Measurements from ENCODE around the gene KRTAP20-4. TPM values are rescaled to one million over a fixed set of nuclear protein-coding genes. Genes with fewer than 3 reads are reported as not detected.

KRTAP20-4 gene
- not detected in 2 replicates for total RNA-seq

DNA sequence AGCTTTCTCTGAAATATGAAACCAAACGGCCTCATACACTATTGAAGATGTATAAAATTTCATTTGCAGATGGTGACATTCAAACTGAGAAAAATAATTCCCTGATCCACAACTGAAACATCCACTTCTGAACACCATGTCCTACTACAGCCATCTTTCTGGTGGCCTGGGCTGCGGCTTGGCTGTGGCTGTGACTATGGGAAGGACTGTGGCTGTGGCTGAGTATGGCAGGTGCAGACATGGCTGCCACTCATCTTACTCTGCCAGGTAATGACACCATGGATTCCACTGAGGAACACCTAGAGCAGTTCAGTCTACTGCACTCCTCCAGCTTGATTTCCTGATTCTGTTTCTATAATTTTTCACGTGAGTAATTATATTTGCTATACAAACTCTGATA, at the start of gene KRTAP20-4:
Gene KRTAP20-4, plus strand, starts transcription at position 106 of the 400 bp plus-strand sequence.

GRCh38 chr21:30590297-30590696, 30.1 kb upstream of the KRTAP20-4 start, which contains the start of gene KRTAP22-2:
Gene KRTAP22-2 (minus strand): TSS chr21:30590397.

GRCh38 chr21:30592140-30592539, 28.3 kb upstream of the KRTAP20-4 start, which contains the start of gene KRTAP6-3:
Gene KRTAP6-3 (plus strand): TSS chr21:30592440. CDS start chr21:30592446, 6 bp downstream.

DNA sequence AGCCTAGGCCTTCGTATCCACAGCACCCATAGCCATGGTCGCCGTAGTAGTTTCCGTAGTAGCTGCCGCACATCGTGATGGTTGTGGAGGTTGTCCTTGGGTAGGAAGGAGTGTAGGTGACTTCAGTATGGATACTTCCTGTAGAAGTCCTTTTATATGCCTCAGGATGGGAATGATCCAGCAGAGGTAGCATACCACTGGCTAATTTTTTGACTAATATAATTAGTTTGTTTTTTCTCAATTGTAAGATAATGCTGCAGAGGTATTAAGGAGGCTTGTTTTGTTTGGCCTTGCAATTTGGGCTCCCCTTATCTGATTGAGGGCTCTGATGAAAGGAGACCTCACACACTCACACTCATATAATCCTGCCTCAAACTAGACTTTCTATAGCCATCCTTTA, 21.6 kb upstream of the KRTAP20-4 start, which contains the start of gene KRTAP6-2:
Gene KRTAP6-2, minus strand, starts transcription at position 101 of the 400 bp plus-strand sequence. Its CDS starts 28 bp downstream, at position 73.

DNA sequence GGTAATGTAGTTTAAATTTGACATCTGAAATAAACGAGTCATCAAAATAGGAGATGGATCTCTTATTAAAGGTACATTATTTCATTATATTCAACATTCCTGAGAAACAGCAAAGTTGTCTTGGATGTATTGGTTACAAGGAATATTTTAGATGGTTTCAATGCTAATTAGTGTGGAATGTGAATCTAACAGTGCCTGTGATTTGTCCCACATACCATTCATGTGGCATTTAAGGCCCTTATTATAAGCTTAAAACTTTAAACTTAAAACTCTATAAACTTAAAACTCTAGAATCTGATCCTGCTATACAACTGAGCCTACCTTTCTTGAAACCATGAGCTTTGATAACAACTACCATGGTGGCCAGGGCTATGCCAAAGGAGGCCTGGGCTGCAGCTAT, 19.6 kb upstream of the KRTAP20-4 start, which contains the start of gene KRTAP22-1:
Gene KRTAP22-1, plus strand, starts transcription at position 301 of the 400 bp plus-strand sequence.

GRCh38 chr21:30613836-30614235, 6.6 kb upstream of the KRTAP20-4 start, which contains the start of gene KRTAP6-1:
Gene KRTAP6-1 (minus strand): TSS chr21:30613930. CDS start chr21:30613904, 26 bp downstream.

DNA sequence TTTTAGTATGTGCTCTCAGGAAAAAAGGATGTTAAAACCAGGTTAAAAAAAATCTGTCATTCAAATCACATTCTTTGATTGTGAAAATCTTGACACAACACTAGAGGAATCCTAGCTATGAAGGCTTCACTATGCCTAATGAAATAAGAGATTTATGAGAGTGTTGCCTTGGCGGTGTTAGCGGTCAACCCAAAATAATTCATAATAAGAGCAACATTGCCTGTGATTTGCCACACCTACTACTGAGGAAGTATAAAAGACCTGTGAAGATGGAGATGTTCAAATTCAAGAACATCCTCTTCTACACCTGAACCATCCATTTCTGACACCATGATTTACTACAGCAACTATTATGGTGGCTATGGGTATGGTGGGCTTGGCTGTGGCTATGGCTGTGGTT, 4.3 kb upstream of the KRTAP20-4 start, which contains the start of gene KRTAP20-1:
Gene KRTAP20-1, plus strand, starts transcription at position 301 of the 400 bp plus-strand sequence. Its CDS starts 30 bp downstream, at position 331.

DNA sequence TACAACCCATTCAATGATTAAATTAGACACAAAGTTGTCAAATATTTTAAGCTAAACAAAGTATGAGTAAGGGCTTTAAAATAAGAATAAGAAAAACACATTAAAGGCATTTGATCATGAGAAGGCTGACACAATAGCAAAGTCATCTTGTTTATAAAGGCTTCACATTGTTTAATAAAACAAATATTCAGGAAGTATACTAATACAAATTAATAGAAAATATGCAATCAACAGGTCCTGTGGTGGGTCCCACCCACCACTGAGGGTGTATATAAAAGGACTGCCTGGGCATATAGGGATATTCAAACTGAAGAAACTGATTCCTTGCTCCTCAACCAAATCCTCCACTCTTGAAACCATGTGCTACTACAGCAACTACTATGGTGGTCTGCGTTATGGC, 14.5 kb downstream of the KRTAP20-4 start, which contains the start of gene KRTAP20-2:
Gene KRTAP20-2, plus strand, starts transcription at position 301 of the 400 bp plus-strand sequence. Its CDS starts 58 bp downstream, at position 359.

GRCh38 chr21:30642564-30642963, 22.1 kb downstream of the KRTAP20-4 start, which contains the start of gene KRTAP20-3:
Gene KRTAP20-3 (plus strand): TSS chr21:30642864.

Other genes starting within 250 kb of the KRTAP20-4 start
- not detected in 2 replicates for gene KRTAP13-2, start 248.4 kb upstream of the KRTAP20-4 start, total RNA-seq
- gene KRTAP13-1, start 224.6 kb upstream of the KRTAP20-4 start, total RNA-seq = not detected in 2 replicates
- not detected in 2 replicates for gene KRTAP13-3, start 194.7 kb upstream of the KRTAP20-4 start, total RNA-seq
- gene KRTAP13-4, start 190.4 kb upstream of the KRTAP20-4 start, total RNA-seq = not detected in 2 replicates
- not detected in 2 replicates for gene KRTAP15-1, start 180.4 kb upstream of the KRTAP20-4 start, total RNA-seq
- not detected in 2 replicates for gene KRTAP19-1, start 140.3 kb upstream of the KRTAP20-4 start, total RNA-seq
- not detected in 2 replicates for gene KRTAP19-2, start 133.2 kb upstream of the KRTAP20-4 start, total RNA-seq
- not detected in 2 replicates for gene KRTAP19-3, start 128.6 kb upstream of the KRTAP20-4 start, total RNA-seq
- gene KRTAP19-4, start 123.5 kb upstream of the KRTAP20-4 start, total RNA-seq = not detected in 2 replicates
- not detected in 2 replicates for gene KRTAP19-5, start 118.5 kb upstream of the KRTAP20-4 start, total RNA-seq
- gene KRTAP19-6, start 78.8 kb upstream of the KRTAP20-4 start, total RNA-seq = not detected in 2 replicates
- not detected in 2 replicates for gene KRTAP19-7, start 59.3 kb upstream of the KRTAP20-4 start, total RNA-seq
- gene KRTAP22-2, start 30.2 kb upstream of the KRTAP20-4 start, total RNA-seq = not detected in 2 replicates
- gene KRTAP6-3, start 28.2 kb upstream of the KRTAP20-4 start, total RNA-seq = not detected in 2 replicates
- not detected in 2 replicates for gene KRTAP6-2, start 21.7 kb upstream of the KRTAP20-4 start, total RNA-seq
- not detected in 2 replicates for gene KRTAP22-1, start 19.5 kb upstream of the KRTAP20-4 start, total RNA-seq
- gene KRTAP6-1, start 6.7 kb upstream of the KRTAP20-4 start, total RNA-seq = not detected in 2 replicates
- not detected in 2 replicates for gene KRTAP20-1, start 4.2 kb upstream of the KRTAP20-4 start, total RNA-seq
- not detected in 2 replicates for gene KRTAP20-2, start 14.6 kb downstream of the KRTAP20-4 start, total RNA-seq
- gene KRTAP20-3, start 22.2 kb downstream of the KRTAP20-4 start, total RNA-seq = not detected in 2 replicates
- gene KRTAP21-3, start 98.2 kb downstream of the KRTAP20-4 start, total RNA-seq = not detected in 2 replicates
- gene KRTAP21-2, start 126.6 kb downstream of the KRTAP20-4 start, total RNA-seq = not detected in 2 replicates
- not detected in 2 replicates for gene KRTAP21-1, start 134.8 kb downstream of the KRTAP20-4 start, total RNA-seq
- not detected in 2 replicates for gene KRTAP8-1, start 192.6 kb downstream of the KRTAP20-4 start, total RNA-seq
- gene KRTAP7-1, start 209.1 kb downstream of the KRTAP20-4 start, total RNA-seq = not detected in 2 replicates

All from cardiac ventricle fibroblast (primary cell).